ENCODE measurements around the gene MBL2.

MBL2 gene

DNA sequence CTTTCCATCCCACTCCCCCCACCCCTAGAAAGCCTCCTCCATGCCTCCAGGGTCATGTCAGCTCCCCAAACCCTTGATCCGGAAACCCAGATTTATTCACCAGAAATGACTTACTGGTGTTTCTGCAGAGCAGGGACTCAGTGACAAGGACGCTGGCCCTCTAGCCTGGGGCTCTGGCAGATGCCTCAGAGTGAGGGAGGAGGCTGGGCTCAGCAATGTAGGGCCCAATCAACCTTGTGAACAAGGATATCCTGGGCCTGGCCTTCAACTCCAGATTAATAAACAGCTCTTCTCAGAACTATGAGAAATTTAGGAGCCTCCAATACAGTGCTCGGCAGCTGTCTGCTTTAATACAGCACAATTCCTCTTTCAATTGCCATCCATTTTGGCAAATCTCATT is at the start of gene MBL2:
MBL2 (minus strand) TSS at position 162 of the 400 bp plus-strand sequence. CDS start 1,149 bp downstream, outside the sequence.
- DNase-seq, result no peak

DNA sequence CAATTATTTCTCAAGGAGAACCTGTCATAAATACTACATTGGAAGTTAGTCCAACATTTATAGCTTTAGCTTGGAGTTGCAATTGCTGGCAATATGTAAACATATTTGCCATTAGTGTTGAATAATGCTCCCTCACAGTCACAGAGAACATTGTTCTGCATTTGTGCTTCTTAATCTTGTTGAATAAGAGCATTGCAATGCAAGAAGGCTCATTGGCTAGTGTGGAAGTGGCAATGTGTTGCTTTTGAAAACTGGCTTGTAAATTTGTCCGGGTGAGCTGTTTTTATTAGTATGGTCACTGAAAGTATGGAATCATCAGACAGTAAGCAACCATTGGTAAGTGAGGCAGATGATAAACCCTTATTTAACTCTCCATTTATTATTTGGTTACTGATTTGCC is 47.7 kb upstream of the MBL2 start:
- DNase-seq, result no peak

DNA sequence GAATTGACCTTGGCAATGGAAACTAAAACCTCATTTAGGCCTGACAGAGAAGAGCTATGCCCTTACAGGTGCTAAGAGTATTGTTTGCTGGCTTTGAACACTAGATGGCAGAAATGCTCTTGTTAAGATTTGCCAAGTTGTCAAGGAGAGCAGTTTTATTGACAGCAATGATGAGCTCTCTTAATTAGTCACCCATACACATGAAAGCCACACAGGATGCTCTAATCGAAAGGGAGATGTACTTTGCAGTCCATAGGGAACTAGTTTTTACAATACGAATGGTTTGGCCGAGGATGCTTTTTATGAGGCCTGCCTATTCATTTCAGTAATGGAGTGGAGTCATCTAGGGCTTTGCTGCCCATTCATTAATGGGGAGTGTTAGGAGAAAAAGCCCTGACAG is 45.4 kb upstream of the MBL2 start:
- no peak for DNase-seq

DNA sequence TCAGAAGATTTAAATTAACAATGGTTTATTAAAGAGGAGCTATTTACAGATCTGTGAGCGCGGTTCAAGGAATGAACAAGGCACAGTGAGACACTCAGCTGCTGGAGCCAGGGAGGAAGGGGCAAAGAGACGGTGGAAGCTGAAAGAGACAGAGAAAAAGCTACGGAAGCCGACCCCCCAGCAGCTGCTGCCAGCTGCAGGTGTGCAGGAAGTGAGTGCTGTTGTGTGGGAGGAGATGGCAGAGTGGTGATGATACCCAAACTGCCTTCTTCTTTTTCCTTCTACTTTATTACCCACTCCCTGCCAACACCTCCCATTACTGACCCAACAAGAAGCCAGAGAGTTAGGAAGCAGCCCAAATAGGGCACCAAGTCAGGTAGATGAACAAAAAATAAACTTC is 41.9 kb upstream of the MBL2 start:
- DNase-seq, result no peak

DNA sequence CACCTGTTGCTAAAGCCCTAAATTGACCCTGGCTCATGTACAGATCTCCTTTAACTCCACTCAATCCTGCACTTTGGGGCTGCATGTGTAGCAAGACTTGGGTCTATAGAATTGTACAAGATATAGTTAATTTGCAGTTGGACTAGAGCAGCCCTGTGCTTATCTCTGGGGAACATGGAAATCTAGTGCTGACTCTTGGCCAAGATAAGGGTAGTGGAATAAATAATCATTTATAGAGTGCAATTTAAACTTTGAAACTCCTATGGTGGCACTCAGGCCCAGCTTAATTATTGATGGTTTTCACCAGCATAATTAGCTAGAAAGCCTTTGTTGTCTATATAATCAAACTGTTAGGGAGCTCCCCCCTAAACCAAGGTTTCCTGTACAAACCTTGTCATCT is 39.2 kb upstream of the MBL2 start:
- DNase-seq, result no peak

DNA sequence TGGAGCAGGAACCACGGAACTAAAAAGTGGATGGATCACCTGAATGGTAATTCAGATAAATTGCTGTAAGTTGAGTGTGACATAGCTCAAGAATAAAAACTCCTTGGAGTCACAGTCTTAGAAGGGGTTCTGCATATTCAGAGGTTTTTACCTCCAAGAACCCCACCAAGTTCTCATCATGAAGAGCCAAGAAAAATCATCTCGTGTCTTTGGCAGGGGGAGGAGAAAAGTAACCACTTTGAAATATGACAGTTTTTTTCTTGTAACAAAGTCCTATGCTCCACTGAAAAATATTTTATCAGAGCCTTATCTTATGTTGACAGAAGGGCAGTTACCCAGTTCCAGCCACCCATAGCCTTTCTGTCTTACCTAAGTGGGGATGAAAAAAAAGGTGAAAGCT is 38.2 kb upstream of the MBL2 start:
- no peak for DNase-seq

DNA sequence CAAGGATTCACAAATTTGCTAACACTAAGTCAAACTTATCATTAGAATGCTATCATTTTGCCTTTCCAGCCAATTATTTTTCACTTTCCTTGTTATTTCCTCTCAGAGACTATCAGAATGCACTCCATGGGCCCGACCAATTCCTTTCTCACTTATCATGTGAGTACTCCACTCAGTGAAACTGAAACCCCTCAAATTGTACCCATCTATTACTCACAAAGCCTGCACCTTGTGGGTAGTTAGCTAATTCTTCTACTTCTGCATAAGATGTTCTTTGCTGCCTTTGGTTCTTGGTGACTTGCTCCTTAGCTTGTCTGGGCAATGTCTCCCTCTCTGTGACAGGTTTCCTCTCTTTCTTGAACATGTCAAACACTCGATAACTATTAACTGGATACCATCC is 35.2 kb upstream of the MBL2 start:
- no peak for DNase-seq

DNA sequence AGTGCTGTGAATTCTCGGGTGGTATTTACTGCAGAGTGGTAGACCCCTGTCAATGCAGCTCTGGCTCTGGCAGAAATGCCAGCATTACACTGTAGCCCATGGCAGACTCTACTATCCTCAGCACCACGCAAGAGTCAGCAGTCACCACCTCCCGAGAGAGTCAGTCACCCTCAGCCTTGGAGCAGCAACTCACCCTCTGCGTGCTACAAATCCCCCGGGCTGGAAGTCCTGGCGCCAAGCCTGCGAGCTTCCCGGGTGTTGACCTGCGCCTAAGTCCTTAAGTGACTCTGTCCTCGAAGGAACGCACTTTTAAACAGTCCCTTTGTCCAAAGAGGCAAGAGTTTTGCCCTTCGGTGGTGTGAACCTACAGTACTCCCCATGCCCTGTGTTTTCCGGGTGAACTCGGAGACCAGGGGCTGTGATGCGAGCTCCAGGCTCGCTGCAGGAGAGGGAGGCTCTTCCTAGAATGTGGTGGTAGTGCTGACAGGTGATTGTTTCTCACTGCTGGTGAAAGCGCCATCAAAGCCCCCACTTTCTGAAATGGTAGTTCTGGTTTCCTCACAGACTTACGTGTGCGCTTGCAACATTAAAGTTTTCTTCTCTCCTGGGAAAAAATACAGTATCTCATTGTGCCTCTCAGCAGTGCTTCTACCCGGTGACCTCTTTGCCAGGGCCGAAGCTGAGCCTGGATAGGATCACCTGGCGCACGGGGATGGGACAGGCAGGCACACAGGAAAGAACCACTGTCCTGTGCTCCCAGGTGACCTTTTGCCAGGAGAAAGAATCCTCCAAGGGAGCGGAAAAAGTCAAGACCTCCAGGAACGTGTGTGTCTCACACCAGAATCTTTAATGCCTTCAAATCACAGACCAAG is 33.1 kb upstream of the MBL2 start:
- DNase-seq, result no peak

DNA sequence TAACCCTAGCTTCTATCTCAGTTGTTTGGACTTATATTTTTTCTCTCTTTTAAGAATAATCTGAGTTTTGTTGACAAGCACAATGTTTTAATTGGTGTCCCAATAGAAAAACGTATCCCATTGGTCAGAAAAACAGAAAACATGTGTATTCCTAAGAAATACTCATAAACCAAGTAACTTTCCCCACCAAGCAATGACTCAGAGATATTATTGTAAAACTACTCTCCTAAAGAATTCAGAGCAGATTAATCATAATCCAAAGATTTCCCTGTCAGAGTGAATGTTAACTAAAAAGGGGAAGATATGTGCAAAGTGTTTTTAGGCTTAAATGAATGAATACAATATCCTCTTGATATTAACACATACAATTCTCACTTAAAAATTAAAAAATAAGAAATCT is 29.4 kb upstream of the MBL2 start:
- DNase-seq, result no peak

DNA sequence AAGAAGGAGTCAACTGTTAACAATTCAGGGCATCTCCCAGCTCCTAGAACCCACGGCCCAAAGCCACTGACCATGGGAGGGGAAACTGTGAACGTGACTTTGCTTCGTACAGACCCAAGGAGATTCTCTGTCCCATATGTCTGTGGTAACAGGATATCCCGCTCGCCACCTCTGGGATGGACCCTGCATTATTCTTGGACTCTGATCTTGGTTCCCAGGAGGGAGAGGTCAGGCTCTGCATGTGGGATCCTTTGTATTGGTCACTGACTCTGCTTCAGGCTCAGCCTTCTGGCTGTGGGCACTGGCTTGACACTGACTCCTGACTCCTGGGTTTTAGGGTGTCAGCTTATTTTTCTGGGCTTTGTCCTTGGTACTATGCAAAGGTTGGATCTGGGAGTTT is 13.5 kb upstream of the MBL2 start:
- DNase-seq, result no peak

DNA sequence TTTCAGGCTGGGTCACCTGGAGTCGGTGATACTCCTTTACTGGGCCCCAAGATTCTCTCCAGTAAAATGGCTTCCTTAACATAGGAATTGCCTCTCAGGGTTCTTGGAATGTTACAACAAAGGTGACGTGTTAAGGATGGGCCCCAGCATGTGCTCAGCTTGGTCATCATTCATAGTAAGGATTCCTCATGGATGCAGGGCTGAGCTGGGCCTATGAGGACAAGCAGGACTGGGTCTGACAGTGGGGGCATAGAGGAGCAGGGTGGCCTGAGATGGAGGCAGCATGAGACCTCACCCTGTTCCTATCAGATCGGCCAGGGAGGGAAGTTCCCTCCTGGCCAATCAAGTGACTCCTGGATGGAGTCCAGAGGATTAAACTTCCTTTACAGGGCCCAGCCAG is 12.8 kb upstream of the MBL2 start:
- DNase-seq, result no peak

DNA sequence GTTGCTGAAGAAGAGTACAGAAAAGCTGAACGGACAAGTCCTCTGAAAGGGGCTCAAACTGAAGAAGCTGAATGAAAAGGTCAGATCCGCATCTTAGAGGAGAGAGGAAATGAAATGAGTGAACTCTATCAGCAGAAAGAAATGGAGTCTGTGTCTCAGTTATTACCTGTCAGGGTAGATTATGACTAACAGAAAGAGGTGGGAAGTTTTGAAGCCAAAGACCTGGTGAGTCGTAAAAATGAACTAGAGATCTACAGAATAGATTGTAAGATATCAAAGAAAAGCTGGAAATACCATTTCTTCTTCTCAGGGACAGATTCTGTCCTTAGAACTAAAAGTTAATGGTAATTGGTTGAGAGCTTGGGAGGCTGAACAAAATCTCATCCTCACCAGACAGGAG is 11.1 kb upstream of the MBL2 start:
- no peak for DNase-seq

DNA sequence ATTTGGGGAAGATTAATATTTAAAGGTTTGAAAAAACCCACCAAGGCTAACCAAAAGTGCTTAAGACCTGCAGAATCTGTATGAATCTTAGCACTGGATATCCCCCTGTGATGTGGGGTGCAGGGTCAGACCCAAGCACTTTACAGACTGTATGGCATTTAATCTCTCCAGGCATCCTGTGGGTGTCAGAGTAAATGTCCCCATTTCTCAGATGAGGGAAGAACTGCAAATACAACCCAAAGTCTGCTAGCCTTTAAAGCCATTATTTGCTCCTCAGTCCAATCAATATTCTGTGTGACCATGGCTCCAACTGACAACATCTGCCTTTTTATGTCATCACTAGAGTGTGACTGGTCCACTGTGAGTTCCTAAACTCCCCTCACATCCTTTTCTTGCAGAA is 10.0 kb upstream of the MBL2 start:
- no peak for DNase-seq

DNA sequence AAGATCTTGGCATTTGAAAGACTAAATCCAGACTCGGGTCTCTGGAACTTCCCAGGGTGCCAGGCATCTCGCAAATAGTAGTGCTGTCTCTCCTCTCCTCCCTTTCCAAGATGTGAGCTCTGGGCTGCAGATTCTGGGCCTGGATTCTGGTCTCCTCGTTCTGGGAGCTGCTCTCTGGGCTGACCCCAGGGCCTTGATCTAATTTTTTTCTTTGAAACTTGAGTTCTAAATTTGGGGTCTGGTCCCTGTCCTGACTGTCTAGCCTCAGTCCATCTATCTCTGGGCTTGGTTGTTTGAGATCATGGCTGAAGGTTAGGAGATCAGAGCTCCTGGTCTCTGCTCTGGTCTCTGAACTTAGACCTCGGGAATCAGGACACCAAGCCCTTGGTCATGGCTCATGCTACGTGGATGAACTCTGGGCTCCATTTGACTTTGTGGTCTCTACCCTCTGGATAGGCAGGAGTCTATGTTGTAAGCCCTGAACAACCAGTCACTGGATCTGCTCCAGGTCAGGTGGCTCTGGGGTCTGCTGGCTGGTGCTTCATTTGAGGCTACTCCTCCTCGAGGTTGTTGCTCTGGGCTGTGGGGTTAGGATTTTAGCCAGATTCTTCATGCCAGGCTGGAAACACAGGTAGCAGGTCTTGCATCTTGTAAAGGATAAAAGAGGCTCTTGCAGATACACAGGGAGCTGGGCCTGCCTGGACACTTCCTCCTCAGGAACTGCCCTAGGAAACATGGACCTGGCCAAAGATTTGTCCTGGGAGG is 8.0 kb upstream of the MBL2 start:
- DNase-seq, result no peak

DNA sequence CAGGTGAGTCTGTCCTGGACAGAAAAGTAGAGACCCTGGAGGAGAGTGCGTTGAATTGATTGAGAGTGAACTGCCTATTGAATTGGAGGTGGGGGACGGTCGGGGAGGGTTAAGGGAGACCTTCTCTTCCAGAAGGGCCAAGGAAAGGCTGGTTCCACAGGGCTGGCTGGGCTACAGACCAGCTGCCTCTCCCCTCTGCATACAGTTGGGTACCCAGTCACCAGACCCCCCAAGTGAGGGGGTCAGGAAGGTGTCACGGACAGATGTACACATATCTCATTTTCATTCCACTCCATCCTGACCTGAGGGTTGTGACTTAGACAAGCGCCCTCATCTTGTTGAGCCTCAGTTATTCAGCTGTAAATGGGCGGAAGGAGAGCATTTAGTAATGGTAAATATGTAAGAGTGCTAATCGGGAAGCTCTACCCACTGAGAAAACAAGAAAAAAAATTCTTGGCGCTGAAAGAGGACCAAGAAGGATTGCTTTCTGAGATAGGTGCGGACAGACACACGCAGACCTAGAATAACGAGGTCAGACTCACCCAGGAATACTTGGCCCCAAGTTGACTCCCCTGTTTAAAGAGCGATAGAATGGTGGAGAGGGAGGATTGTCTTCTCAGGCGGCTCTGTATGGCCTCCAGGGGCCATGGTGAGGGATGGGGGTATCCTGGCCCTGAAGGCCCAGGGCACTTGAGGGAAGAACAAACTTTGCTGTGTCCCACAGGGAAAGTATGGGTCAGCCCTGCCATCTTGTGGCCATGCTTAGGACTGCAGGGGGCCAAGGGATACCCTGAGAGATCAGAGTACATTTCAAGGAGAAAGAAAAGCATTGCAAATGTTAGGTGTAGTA is 7.2 kb upstream of the MBL2 start:
- DNase-seq, result no peak

DNA sequence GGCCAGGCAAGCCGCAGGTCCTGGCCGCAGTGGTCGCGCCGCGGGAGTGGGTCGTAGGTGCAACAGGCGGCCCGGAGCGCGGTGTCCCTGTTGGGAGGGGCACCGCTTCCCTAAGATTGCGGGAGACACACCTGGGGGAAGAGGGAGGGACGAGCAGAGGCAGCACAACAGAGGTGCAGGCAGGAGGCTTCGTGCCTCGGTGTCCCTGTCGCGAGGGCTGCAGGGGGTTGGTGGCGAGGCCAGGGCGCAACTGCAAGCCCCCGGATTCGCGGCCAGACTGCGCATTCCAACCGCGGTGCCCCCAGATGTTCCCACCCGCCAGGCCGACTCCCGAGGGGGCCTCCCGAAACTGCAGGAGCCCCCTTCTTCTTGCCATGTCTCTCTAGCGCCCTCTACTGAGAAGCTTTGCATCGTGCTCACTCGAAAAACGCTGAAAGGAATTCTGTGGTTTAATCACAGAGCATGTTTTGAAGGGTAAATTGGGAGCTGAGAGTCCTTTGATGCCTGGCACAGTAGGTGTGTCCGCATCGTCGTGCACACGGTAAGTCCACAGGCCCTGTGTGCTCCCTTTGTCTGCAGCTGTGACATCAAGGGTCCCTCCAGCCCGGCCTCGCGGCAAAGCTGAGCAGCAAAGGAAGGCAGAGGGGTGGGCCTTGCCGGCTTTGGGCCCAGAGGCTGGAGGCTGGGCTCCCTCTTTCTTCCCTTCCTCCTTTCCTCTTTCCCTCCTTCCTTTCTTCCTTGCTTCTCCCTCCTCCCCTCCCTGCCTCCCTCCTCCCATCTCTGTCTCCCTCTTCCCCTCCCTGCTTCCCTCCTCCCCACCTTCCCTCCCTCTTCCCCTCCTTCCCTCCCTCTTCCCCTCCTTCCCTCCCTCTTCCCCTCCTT is 6.2 kb upstream of the MBL2 start:
- DNase-seq, result no peak

DNA sequence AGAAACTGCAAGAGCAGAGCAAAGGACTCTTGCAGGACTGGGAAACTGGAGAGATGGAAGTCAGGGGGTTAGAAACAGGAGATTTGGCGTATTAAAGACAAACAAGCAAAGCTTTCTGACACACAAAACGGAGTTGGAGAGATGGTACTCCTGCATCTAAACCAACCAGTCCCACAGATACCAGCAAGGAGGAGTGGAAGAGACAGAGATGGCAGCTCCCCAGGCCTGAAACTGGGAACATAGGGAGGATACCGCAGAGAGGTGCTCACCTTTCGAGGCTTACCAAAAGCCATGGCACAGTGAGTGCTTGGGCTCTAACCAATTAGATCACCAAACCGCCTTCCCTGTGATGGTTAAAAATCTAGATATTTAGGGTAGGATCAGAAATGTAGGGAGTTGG is 4.8 kb upstream of the MBL2 start:
- no peak for DNase-seq

DNA sequence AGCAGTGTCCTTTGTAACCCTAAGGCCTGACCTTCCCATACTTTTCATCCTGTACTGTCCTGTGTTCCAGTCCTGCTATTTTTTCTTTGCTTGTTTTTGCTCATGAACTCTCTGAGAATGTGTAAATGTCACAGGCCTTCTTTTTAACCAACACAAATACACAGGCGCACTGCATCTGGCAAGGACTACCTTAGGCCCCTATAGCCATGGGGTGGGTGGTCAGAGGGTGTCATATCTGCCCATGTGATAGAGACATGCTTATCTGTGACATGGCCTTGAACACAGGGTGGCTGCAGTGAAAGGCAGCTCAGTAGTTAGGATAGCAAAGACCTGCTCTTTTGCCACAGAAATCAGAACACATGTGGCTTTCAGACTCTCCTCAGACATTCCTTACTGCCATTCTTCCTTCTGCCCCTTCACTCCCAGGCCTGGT is 3.9 kb upstream of the MBL2 start:
- DNase-seq, result no peak

DNA sequence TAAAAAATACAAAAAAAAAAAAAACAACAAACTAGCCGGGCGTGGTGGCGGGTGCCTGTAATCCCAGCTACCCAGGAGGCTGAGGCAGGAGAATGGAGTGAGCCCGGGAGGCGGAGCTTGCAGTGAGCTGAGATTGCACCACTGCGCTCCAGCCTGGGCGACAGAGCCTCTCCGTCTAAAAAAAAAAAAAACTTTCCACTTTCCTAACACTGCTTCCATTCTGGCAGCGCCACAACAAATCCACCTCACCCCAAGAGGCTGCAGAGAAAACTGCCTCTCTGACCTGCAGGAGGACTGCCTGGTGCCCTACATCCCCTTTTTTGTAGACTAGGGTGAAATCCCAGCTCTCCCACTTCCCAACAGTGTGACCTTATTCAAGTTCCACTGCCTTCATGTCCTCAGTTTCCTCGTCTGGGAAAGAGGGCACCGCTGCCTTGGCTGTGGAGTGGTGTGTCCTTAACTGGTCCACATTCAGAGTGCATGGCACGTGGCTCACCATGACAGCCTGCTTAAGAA is 2.6 kb upstream of the MBL2 start:
- no peak for DNase-seq

DNA sequence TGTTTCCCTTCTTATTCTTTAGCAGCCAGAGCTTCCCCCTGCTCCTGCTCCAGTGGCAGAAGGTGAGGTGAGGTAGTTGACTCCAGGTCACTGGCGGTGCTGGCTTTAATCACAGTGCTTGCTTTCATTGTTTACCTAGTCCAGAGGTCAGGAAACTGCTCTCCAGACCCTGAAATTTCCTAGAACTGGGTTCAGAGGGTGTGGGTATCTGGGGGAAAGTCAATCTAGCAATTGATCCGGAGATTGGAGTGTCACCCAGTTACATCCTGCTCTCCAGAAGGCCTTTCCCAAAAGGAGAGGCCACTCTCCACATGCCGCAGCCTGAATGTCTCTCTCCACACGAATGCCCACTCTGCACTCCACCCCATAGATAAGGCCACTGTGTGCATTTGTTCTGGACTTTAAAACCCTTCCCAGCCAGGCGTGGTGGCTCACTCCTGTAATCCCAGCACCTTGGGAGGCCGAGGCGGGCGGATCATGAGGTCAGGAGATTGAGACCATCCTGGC is 2.1 kb upstream of the MBL2 start:
- DNase-seq, result no peak

DNA sequence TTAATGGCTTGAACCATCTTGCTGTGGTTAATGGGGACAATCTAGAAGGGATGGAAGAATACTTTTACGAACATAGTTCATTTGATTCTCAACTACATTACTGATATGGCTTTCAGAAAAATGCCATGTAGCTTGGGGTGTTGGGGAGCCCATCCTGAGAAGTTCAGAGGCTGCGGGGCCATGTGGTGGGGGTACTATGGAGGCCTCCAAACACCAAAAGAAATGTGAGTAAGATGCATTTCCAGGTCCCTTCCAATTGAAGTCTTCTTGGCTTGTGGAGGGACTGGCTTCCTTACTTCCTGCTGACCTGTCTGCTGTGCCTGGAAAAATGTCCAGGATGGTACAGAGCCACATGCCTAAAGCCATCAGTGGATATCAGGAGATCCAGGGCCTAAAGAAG is 1.6 kb upstream of the MBL2 start:
- DNase-seq, result no peak

Measured in NCI-H187 treated with DMSO at 0.1 percent for 48 hours (cell line).